ENCODE measurements around the gene PITX2.

PITX2 gene

GRCh38 chr4:110609044-110609750, 13.7 kb downstream of the PITX2 start:
- no peak for TF ChIP-seq CTCF (conservative IDR thresholded peaks at IDR 0.05; ENCODE audit: low read length)
- H3K4me3 ChIP-seq (ENCODE audit: low read length), result no peak overlapping the region
- DNase-seq (ENCODE audit: low read depth), result no peak

DNA sequence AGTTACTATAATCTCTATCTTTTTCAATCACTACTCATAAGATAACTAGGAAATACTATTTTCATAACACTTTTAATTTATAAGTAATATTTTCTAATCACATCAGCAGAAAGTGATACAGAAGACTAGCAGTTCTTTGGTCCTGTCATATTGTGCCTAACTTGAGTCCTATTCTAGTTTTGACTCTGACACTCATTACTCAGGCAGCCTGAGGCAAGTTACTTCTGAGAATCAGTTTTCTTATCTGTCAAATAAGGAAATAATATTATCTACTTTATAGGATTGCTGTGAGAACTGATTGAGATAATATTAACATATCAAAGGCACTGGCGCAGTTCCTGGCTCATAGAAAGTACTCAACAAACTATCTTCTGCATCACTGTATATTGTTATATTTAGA, 17.8 kb downstream of the PITX2 start:
- no peak for TF ChIP-seq CTCF (conservative IDR thresholded peaks at IDR 0.05; ENCODE audit: low read length)
- no peak for DNase-seq (ENCODE audit: low read depth)
- H3K4me3 ChIP-seq (ENCODE audit: low read length), result no peak overlapping the region

DNA sequence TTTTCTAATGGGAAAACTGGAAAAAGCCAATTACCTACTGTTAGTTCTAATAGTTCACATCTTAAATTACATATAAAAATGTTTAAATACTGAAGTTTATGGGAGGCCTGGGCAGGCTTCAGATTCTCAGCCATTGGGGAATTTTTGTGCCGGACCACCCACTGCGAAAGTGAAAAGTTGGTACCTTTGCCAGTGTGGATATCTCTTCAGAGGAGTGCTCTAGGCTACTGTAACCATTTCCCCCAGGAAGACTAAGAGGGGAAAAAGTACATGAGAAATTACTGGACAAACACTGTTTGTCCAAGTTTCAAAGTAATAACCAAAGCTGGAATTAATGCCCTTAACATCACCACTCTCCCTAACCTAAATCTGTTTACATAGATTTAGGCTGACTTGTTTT, 20.8 kb downstream of the PITX2 start:
- DNase-seq (ENCODE audit: low read depth), result no peak
- no peak overlapping the region for H3K4me3 ChIP-seq (ENCODE audit: low read length)
- no peak for TF ChIP-seq CTCF (conservative IDR thresholded peaks at IDR 0.05; ENCODE audit: low read length)

GRCh38 chr4:110597582-110597981, 25.3 kb downstream of the PITX2 start:
- DNase-seq (ENCODE audit: low read depth), result no peak
- no peak overlapping the region for H3K4me3 ChIP-seq (ENCODE audit: low read length)
- no peak for TF ChIP-seq CTCF (conservative IDR thresholded peaks at IDR 0.05; ENCODE audit: low read length)

DNA sequence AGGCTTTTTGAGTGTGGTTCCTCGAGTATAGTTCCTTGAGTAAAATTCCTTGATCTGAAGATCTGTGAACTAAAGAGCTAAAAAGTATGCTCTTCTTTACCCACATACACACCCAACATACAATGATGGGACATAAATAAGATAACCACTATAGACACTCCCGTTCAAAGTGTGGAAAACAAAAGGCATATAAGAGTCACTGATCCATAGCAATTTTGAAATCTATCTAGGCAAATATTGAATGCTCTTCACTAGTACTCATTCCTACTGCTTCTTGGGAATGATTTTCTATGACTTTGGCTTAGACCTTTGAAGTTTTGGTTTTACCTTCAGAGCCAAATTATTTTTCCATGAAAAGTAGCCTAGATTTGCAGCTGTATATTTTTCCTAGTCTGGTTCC, 26.4 kb downstream of the PITX2 start:
- no peak overlapping the region for H3K4me3 ChIP-seq (ENCODE audit: low read length)
- no peak for DNase-seq (ENCODE audit: low read depth)
- no peak for TF ChIP-seq CTCF (conservative IDR thresholded peaks at IDR 0.05; ENCODE audit: low read length)

DNA sequence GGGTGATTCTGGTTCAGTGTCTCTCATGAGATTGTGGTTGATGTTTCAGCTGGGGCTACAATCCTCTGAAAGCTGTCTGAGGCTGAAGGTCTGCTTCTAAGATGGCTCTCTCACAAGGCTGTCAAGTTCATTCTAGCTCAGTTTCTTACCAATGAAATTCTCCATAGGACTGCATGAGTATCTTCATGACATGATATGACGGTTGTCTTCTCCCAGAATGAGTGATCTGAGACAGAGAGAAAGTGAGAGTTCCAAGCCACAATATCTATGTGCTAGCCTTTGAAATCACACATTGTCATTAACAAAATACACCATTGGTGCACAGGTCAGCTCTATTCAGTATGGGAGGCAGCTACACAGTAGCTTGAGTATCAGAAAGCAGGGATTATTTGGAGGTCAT, 27.3 kb downstream of the PITX2 start:
- H3K4me3 ChIP-seq (ENCODE audit: low read length), result no peak overlapping the region
- no peak for DNase-seq (ENCODE audit: low read depth)
- TF ChIP-seq CTCF (conservative IDR thresholded peaks at IDR 0.05; ENCODE audit: low read length), result no peak

DNA sequence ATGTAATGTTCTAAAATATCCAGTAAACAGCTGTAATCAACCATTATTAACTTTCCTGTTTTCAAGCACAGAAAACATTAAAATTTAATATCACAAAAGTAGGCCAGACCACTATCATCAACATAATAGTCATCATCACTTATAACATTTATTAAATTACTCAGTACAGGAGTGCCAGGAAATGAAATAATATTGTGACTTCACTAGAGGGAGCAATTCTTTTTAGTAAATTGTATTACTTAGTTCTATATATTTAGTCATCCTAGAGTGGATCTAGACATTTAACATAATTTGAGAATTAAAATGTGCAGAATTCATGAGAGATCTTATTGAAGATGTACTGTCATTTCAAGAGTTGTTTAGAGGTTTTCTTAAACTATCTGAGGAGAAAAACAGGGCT, 33.6 kb downstream of the PITX2 start:
- no peak overlapping the region for H3K4me3 ChIP-seq (ENCODE audit: low read length)
- peak; percentile 14 for DNase-seq (ENCODE audit: low read depth)
- TF ChIP-seq CTCF (conservative IDR thresholded peaks at IDR 0.05; ENCODE audit: low read length), result peak; percentile 45
